ENCODE results near the gene HBP1.
A peak's percentile ranks its signal among the peaks of the same experiment; 100 is the strongest.
"Not testable (repeated sequence)": the region's sequence is repeated elsewhere in the genome, so short reads cannot be mapped to it uniquely, and the experiment has no call there.

The HBP1 gene

GRCh38 chr7:107224374-107225223 is 55.8 kb downstream of the HBP1 start:
- no peak for DNase-seq (ENCODE audit: low read depth, low spot score)

- no peak for DNase-seq (ENCODE audit: low read depth, low spot score)
Observed at GRCh38 chr7:107228291-107228690, 59.5 kb downstream of the HBP1 start.

GRCh38 chr7:107230334-107230733 is 61.5 kb downstream of the HBP1 start:
- DNase-seq (ENCODE audit: low read depth, low spot score) = no peak

- DNase-seq (ENCODE audit: low read depth, low spot score) = peak; percentile 7
Observed at GRCh38 chr7:107232568-107233090, 63.8 kb downstream of the HBP1 start.

GRCh38 chr7:107233174-107233573 is 64.4 kb downstream of the HBP1 start:
- no peak for DNase-seq (ENCODE audit: low read depth, low spot score)

- DNase-seq (ENCODE audit: low read depth, low spot score) = no peak
Observed at GRCh38 chr7:107233981-107234380, 65.2 kb downstream of the HBP1 start.

GRCh38 chr7:107234436-107234835 is 65.6 kb downstream of the HBP1 start:
- DNase-seq (ENCODE audit: low read depth, low spot score) = no peak

- DNase-seq (ENCODE audit: low read depth, low spot score) = no peak
Observed at GRCh38 chr7:107236862-107237261, 68.1 kb downstream of the HBP1 start.

- no peak for DNase-seq (ENCODE audit: low read depth, low spot score)
Observed at GRCh38 chr7:107237451-107237850, 68.6 kb downstream of the HBP1 start.

- no peak for DNase-seq (ENCODE audit: low read depth, low spot score)
Observed at GRCh38 chr7:107242267-107242666, 73.5 kb downstream of the HBP1 start.

- DNase-seq (ENCODE audit: low read depth, low spot score) = no peak
Observed at GRCh38 chr7:107244613-107245012, 75.8 kb downstream of the HBP1 start.

GRCh38 chr7:107246836-107247235 is 78.0 kb downstream of the HBP1 start:
- DNase-seq (ENCODE audit: low read depth, low spot score) = not testable (repeated sequence)

- no peak for DNase-seq (ENCODE audit: low read depth, low spot score)
Observed at GRCh38 chr7:107248551-107249316, 79.9 kb downstream of the HBP1 start.

GRCh38 chr7:107251963-107252362 is 83.2 kb downstream of the HBP1 start:
- DNase-seq (ENCODE audit: low read depth, low spot score) = no peak

Measured in smooth muscle cell of the brain vasculature (primary cell).